HAP-1 (cell line): ENCODE measurements around the gene TAS2R10.
"Not testable (repeated sequence)": the region's sequence is repeated elsewhere in the genome, so short reads cannot be mapped to it uniquely, and the experiment has no call there.

Source experiments
- DNase-seq, 2 experiments: peaks; one replicate each; pipeline ENCODE4 v3.0.0-alpha.2; 2016 to 2020; ENCODE audit warnings: low spot score in 2 of 2
- H3K27me3 ChIP-seq: fragments of 250-450 bp; sonication (Bioruptor Pico); 2 replicates; pipeline ENCODE4 v1.5.1; 2020; ENCODE audit warnings: low read depth, mild to moderate bottlenecking, moderate library complexity
- H3K36me3 ChIP-seq: fragments of 250-450 bp; sonication (Bioruptor Pico); replicated peaks from 2 replicates; pipeline ENCODE4 v1.5.1; 2020; ENCODE audit warnings: mild to moderate bottlenecking
- H3K4me1 ChIP-seq: fragments of 250-450 bp; sonication (Bioruptor Pico); 2 replicates; pipeline ENCODE4 v1.5.1; 2020; ENCODE audit warnings: mild to moderate bottlenecking
- H3K4me3 ChIP-seq: fragments of 250-450 bp; sonication (Bioruptor Pico); 2 replicates; pipeline ENCODE4 v1.5.1; 2020; ENCODE audit warnings: mild to moderate bottlenecking, moderate library complexity
- H3K9me3 ChIP-seq: fragments of 250-450 bp; sonication (Bioruptor Pico); 2 replicates; pipeline ENCODE4 v1.5.1; 2020; ENCODE audit warnings: mild to moderate bottlenecking, moderate library complexity
- in situ Hi-C: fragments of 300-500 bp; cut with MboI; formaldehyde crosslinking; loops from 3 replicates; pipeline ENCODE4 v1.14.3; 2020; ENCODE audit warnings: low sequenced_read_pairs, inconsistent platforms, mixed read lengths

The TAS2R10 gene

DNA sequence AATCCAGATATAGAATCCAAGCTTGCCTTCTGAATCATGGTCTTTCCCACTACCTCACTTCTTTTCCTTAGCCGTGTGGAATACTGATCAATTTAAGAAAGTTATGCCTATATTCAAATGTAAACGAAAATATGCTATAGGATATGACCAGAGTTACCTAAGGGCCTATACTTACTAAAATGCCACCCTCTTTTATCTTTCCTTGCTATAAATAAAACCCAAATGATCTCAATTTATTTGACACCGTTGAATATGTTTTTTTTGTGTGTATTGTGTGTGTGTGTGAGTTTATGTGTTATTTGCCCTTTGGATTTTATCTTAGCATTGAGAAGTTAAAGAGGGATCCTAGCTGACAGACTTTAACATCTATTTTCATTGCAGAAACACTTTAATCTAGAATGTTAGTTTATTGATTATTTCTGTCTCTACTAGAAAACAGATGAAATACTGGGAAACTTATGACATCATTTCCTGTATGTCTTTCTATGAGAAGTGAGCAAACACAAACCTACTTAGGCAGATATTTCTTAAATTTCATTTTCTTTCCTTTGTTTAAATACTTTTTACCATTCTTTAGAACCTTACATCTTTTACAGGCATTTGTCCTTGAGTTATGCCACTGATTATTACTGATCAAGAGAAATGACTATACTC is 14.1 kb downstream of the TAS2R10 start:
- Histone ChIP-seq H3K9me3 (no peaks in the 10 kb centered on the region; the same call in 1 of the 2 replicates), H3K4me1 (no peaks in the 10 kb centered on the region), H3K4me3 (no peak overlapping the region), H3K27me3 (peaks cover 7% of the 10 kb centered on the region), H3K36me3 (no peaks in the 10 kb centered on the region)
- in situ Hi-C loops, result no loop called here
- DNase-seq, result no peak

DNA sequence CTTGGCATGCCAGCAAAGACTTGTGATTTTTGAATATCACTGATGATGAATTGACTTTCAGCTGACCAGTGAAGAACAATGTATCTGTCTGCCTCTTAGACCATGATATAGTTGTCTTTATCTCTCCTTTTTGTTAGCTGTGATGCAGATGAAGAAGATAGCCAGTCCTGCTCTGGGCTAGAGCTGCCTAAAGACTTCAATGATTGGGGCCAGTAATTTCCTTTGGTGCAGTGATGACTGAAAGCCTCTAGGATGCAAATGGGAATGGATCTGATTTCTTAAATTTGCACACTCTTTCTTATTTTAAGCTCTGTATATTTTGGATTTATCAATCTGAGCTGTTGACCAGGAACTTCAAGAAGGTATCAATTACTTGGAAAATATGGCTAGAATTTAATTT is 16.1 kb downstream of the TAS2R10 start, which contains the start of gene TAS2R9:
Gene TAS2R9 (minus strand): TSS at position 101 of the 400 bp plus-strand sequence. CDS start 93 bp downstream, at position 8.
- in situ Hi-C loops, result no loop called here
- no peak for DNase-seq
- peaks cover 15% of the 10 kb centered on the region for H3K27me3 ChIP-seq

DNA sequence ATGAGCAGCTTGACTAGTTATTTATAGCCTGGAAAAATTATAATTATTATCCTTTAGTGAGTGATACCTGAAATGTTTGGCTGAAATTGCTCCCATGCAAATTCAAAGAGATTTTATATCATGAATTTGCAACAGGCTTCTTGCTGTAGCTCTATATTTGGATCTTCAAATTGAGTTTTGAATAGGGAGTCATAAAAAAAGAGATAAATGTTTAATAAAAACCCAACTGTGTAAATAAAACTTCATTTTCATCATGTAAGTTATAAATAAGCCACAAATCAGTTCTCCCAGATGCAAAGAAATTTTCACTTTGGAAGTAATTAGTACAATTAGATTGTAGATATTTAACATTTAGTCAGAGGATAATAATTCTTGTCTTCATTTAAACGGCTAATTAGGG is 19.0 kb downstream of the TAS2R10 start, which contains the start of gene TAS2R8:
Gene TAS2R8 (minus strand): TSS at position 101 of the 400 bp plus-strand sequence. CDS start 306 bp downstream, outside the sequence.
- H3K36me3 ChIP-seq, result no peaks in the 10 kb centered on the region
- in situ Hi-C loops, result no loop called here
- no peak for DNase-seq
- peaks cover 15% of the 10 kb centered on the region for H3K27me3 ChIP-seq
- H3K9me3 ChIP-seq, result no peaks in the 10 kb centered on the region
- H3K4me1 ChIP-seq, result no peaks in the 10 kb centered on the region
- no peak within 1 kb of the TSS for H3K4me3 ChIP-seq

More for the DNA sequence above, 16.1 kb downstream of the TAS2R10 start, which contains the start of gene TAS2R9:
- no peaks in the 10 kb centered on the region; the same call in 1 of the 2 replicates for H3K9me3 ChIP-seq
- no peak within 1 kb of the TSS for H3K4me3 ChIP-seq
- no peaks in the 10 kb centered on the region for H3K4me1 ChIP-seq
- H3K36me3 ChIP-seq, result no peaks in the 10 kb centered on the region

DNA sequence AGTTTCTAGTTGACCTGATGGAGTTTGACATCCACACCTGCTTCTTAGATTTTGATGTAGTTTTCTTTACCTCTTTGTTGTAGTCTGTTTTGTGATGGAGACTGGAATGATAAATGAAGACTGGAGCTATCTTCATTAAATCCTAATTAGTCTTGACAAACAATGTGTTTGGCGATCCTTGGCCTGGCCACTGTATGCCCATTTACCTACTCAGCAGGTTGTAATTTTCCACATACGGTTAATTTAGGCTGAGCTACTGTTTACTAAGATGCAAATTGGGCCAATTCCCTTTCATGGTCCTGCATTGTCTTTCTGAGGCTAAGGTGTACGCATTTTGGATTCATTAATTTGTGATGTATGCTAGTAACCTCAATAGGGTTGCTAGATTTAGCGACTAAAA is 23.6 kb downstream of the TAS2R10 start, which contains the start of gene TAS2R7:
Gene TAS2R7 (minus strand): TSS at position 41 of the 400 bp plus-strand sequence. CDS start 57 bp downstream, outside the sequence.
- Histone ChIP-seq H3K27me3 (peaks cover 13% of the 10 kb centered on the region; the same call in 1 of the 2 replicates), H3K9me3 (no peaks in the 10 kb centered on the region), H3K4me3 (no peak within 1 kb of the TSS), H3K4me1 (no peaks in the 10 kb centered on the region), H3K36me3 (no peaks in the 10 kb centered on the region)
- no peak for DNase-seq
- in situ Hi-C loops, result no loop called here

DNA sequence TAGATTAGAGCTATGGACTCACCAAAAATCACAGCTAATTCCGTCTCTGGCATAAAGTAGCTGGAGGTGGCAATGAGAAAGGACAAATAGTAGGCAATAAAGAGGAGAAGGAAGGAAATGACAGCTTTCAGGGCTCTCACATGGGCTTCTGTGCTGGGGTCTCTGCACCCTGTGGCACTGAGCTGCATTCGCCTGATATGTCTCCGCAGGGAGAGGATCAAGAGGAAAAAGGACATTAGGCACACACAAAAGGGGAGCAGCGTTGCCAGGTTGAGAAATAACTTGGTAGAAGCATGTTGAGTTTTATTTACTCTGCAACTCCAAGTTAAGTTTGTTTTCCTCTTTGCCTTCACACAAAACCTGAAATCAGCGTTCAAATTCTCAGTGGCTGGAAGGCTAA is 24.4 kb downstream of the TAS2R10 start:
- in situ Hi-C loops, result no loop called here
- no peak for DNase-seq
- Histone ChIP-seq H3K27me3 (peaks cover 10% of the 10 kb centered on the region), H3K9me3 (no peaks in the 10 kb centered on the region), H3K36me3 (no peaks in the 10 kb centered on the region), H3K4me3 (no peak overlapping the region), H3K4me1 (no peaks in the 10 kb centered on the region)

DNA sequence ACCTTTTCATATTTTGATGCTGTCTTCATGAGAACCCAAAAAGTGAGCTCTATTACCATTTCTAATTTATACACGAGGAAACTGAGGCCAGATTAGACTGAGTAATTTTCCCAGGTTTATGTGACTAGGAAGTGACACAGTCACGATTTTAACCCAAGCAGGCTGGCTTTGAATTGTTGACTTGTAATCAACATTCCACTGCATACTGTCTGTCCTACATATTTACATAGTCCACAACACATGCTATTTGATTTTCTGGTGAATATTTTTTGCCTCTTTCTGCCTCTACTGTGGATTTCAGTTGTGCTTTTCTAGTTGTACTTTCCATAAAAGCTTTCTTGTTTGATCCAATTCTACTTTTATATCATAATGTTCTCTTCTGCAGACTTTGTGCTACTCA is 31.9 kb downstream of the TAS2R10 start:
- in situ Hi-C loops, result no loop called here
- H3K4me3 ChIP-seq, result no peak overlapping the region

DNA sequence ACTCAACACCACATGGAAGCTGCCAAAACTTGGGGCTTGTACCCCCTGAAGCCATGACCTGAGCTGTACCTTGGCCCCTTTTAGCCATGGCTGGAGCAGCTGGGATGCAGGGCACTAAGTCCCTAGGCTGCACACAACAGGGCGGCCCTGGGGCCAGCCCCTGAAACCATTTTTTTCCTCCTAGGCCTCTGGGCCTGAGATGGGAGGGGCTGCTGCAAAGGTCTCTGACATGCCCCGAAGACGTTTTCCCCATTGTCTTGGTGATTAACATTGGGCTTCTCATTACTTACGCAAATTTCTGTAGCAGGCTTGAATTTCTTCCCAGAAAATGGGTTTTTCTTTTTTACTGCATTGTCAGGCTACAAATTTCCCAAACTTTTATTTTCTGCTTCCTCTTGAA is 34.4 kb downstream of the TAS2R10 start:
- H3K4me3 ChIP-seq, in situ Hi-C loops, H3K4me1 ChIP-seq, H3K9me3 ChIP-seq, H3K36me3 ChIP-seq, H3K27me3 ChIP-seq, DNase-seq: not testable (repeated sequence)

More for the DNA sequence above, 31.9 kb downstream of the TAS2R10 start:
- no peak for DNase-seq
- Histone ChIP-seq H3K27me3 (no peaks in the 10 kb centered on the region; the same call in none of the 2 replicates), H3K36me3 (no peaks in the 10 kb centered on the region), H3K4me1 (no peaks in the 10 kb centered on the region), H3K9me3 (no peaks in the 10 kb centered on the region)

DNA sequence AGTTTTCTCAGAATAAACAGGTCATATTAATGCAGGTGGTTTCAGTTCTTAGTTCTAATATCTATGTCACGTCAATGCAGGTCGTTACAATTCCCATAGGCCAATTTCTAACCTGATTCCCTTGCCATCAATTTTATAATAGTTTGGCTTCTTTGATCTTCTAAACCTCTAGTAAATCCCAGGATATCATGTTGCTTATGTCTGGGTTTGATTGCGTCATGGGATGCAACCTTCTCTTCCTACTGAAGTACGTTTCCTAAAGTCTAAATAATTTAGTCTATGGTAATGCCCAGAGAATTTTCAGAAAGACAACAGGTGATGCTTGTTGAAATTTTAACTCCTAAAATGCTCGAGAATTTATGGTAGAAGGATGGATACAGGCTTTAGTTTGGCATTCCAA is 42.9 kb downstream of the TAS2R10 start:
- no peak for DNase-seq
- Histone ChIP-seq H3K36me3 (no peaks in the 10 kb centered on the region), H3K4me1 (no peaks in the 10 kb centered on the region), H3K4me3 (no peak overlapping the region), H3K9me3 (no peaks in the 10 kb centered on the region), H3K27me3 (0 out of 2 replicates have a peak, but pooled peaks cover 3% of the 10 kb centered on the region)
- in situ Hi-C loops, result no loop called here

DNA sequence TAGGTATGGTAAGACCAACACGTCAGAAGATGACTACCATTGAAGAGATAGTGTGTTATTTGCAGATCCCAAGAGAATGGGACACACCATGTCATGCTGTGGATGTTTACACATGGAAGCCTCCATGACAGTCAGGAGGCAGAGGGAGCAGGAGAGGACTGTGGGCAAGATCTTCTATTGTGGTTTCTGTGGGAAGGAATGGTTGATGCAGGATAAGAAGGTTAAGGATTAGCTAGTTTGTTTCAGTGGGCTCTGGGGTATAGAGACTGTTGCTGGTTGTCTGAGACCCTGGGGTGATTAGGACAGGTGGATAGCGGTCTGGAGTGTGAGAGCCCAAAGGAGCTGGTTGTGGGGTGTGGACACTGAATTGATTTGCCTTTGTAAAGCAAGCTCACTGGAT is 47.1 kb downstream of the TAS2R10 start:
- no peaks in the 10 kb centered on the region for H3K36me3 ChIP-seq
- in situ Hi-C loops, result loop anchor here (10.0 kb wide), 2 partner anchors 416 to 706 kb away; no protein-coding TSS in a partner anchor
- no peaks in the 10 kb centered on the region for H3K9me3 ChIP-seq
- no peak overlapping the region for H3K4me3 ChIP-seq
- H3K4me1 ChIP-seq, result no peaks in the 10 kb centered on the region
- no peak for DNase-seq
- H3K27me3 ChIP-seq, result peaks cover 10% of the 10 kb centered on the region
